Stimulated activated CD8-positive, alpha-beta memory T cell treated with anti-CD3 and anti-CD28 coated beads, Interleukin-4, amount 100 ng/mL, for 24 hours (primary cell): ENCODE measurements around the gene TNNT1.
"Not testable (repeated sequence)": the region's sequence is repeated elsewhere in the genome, so short reads cannot be mapped to it uniquely, and the experiment has no call there.

Experiments
- DNase-seq: peaks from one replicate; pipeline ENCODE4 v3.0.0-alpha.2; 2020; ENCODE audit warnings: low read depth

TNNT1 gene

GRCh38 chr19:55149078-55150003 is at the start of gene TNNT1:
TNNT1 (minus strand) TSS chr19:55149206; CDS start chr19:55147157, 2,049 bp downstream.
- DNase-seq = no peak

GRCh38 chr19:55198651-55199050 is 49.6 kb upstream of the TNNT1 start:
- no peak for DNase-seq

GRCh38 chr19:55197528-55197927 is 48.5 kb upstream of the TNNT1 start:
- DNase-seq = no peak

- no peak for DNase-seq
Measured at GRCh38 chr19:55196803-55197202, 47.8 kb upstream of the TNNT1 start.

- no peak for DNase-seq
Measured at GRCh38 chr19:55193481-55193880, 44.5 kb upstream of the TNNT1 start.

GRCh38 chr19:55189403-55189835 is 40.4 kb upstream of the TNNT1 start:
- no peak for DNase-seq

- no peak for DNase-seq
Measured at GRCh38 chr19:55188625-55189024, 39.6 kb upstream of the TNNT1 start.

GRCh38 chr19:55186080-55186479 is 37.1 kb upstream of the TNNT1 start:
- DNase-seq = no peak

GRCh38 chr19:55181740-55182139 is 32.7 kb upstream of the TNNT1 start:
- DNase-seq = no peak

- peak; percentile 44 for DNase-seq
Measured at GRCh38 chr19:55179606-55180484, 30.8 kb upstream of the TNNT1 start, which contains the start of gene SYT5. SYT5 (minus strand) TSS chr19:55180289; CDS start chr19:55179041, 1,248 bp downstream.

DNA sequence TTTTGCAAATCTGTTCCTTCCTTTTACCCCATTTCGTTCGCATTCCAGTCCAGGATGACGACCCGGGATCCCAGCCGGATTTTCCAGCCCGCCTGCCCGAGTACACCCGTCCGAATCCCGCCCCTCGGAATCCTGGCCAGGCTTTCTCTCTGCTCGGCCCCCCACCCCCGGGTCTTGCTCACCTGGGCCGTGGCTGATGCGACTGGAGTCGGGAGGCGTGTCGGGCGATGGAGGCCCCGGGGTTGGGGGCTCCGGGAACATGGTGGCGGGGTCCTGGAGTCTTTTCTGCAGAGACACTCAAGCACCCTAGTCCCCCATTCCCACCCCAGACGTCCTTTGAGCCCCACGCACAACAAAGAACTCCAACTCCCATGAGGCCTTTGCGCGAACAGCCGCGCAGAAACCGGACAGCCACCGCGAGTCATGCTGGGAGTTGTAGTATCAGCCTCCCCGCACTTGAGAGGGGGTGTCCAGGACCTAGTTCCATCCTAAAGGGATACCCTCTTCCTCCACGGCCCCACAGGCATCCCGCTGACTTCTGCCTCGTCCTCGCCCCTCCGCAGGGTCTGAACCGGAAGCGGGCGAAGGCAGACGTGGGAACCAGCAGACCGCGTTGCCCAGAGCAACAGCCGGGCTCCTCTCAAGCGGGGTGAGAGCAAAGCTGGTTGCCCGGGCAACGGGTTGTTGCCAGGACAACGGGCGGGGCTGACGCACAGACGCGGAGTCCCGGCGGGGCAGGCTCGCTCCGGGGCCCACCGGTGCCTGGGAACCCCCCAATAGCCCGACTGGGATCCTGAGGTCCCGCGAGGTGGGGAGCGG is 30.0 kb upstream of the TNNT1 start:
- DNase-seq = peak; percentile 90

GRCh38 chr19:55176076-55176475 is 27.1 kb upstream of the TNNT1 start:
- no peak for DNase-seq

DNA sequence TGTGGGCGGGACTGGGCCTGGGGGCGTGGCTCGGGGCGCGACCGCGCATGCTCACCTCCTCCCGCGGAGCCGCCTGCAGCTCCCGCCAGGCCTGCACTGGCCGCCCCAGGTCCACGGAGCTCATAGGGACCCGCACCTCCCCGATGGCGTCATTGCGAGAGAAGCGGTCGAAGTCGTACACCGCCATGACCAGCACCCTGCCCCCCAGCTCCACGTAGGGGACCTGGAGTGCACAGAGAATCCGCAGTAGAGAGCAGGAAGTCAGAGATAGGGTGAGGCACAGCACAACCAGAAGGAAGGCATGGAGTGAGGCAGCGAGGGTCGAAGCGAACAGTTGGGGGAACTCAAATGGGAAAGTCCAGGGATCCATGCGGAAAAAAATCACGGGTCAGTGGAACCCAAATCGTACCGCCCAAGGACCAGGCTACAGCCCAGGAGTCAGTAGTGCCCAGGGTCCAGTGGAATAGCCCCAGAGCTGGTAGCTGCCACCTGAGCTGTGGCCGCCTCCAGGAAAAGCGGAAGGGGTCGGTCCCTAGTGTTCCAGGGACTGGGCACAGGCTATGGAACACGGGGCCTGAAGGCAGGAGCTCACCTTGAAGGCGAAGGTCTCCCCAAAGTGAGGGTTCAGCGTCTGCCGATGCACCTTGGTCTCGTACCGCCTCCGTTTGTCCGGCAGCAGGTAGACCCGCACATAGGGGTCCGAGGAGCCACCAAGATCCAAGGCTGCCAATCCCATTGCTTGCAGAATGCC is 26.3 kb upstream of the TNNT1 start:
- DNase-seq = no peak

DNA sequence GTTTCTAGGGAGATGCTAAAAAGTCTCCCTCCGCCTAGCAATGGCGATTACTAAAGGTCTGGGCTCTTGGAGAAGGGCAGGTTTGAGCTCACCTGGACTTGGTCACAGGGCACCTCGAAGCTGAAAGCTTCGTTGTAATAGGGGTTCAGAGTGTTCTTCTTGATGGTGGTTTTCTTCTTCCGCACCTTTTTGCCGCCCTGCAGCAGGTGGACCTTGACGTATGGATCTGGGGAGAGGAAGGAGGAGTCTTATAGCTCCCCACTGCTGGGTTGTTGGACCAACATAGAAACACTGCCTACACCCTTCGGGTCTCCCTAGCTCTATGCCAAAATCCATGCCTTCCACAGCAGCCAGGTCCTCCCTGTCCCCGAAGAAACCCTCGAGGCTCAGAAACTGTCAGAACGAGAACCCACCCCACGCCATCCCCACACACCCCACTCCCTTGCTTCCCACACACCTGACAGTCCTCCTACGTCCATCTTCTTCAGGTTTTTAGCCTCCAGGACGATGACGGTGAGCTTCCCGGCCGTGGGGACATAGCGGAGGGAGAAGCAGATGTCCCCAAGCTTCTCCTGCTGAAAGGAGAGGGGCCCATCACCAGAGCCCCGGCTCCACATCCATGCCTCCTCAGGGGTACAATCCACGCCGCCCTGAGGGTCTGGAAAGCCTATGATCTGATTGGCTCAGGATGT is 25.6 kb upstream of the TNNT1 start:
- no peak for DNase-seq

DNA sequence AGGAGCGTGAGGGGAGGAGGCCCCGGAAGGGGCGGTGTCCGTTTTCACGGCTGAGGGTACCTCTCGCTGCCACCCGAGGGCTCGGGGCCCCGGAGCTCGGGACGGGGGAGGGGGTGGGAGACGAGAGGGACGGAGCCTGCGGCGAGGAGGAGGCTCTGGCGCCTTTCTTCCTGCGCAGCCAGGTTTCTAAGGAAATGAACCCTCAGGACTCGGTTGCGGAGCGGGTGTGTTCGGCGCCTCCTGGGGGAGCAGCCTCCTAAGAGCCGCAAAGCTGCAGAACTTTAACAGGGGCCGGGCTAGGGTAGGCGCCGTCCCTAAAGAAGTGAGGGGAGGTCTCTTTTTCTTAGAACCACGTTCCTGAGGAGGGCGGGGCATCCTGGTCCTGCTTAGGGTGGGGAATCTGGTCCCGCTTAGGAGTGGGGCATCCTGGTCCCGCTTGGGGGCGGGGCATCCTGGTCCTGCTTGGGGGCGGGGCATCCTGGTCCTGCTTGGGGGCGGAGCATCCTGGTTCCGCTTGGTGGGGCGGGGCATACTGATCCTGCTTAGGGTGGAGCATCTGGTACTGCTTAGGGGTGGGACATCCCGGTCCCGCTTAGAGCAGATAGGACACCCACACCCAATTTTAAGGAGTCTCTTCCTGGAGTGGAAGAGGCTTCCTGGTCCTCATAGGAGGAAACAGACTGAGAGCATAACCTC is 24.9 kb upstream of the TNNT1 start:
- peak; percentile 34 for DNase-seq

GRCh38 chr19:55173186-55173713 is 24.2 kb upstream of the TNNT1 start:
- DNase-seq = no peak

DNA sequence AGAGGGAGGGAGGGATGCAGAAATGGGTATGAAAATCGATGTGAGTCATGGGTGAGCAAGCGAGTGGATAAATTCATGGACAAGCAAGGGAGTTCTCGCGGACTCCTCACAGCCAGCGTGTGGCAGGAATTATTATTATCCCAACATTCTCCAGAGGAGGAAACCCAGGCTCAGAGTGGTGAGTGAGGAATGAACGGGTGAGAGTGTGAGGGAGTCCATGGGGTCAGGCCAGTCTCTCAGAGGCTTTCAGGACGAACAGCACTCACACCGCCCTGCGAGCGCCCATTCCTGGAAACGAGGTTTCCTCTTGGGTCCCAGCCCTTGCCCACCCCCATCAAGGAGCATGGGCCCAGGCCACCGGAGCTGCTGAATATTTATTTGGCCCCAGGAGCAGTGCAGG is 23.7 kb upstream of the TNNT1 start:
- DNase-seq = no peak

DNA sequence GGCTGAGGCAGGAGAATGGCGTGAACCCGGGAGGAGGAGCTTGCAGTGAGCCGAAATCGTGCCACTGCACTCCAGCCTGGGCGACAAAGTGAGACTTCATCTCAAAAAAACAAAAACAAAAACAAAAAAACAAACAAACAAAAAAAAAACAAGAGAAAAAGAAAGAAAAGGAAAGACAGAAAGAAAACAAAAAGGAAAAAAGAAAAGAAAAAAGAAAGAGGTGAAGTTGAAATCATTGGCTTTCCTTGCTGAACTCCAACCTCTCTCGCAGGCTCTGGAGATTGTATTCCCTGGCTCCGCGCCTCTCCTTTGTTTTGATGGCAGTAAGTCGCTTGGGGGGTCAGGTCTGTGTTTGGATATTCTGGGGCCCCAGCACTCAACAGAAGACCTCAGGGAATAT is 23.3 kb upstream of the TNNT1 start:
- DNase-seq = not testable (repeated sequence)

DNA sequence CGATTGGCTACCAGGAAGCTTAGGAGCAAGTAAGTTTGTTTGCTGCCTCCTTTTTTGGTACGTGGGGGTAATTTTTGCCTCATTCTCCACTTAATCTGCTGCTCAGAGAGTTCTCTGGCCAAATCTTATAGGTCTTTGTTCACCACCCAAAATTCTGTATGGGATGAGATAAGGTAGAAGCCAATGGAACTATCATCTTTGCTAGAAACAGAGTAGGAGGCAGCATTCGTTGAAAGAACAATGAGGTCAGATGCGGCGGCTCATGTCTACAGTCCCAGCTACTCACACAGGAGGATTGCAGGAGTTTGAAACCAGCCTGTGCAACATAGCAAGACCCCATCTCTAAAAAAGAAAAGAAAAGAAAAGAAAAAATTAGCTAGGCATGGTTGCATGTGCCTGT is 22.4 kb upstream of the TNNT1 start:
- DNase-seq = no peak

DNA sequence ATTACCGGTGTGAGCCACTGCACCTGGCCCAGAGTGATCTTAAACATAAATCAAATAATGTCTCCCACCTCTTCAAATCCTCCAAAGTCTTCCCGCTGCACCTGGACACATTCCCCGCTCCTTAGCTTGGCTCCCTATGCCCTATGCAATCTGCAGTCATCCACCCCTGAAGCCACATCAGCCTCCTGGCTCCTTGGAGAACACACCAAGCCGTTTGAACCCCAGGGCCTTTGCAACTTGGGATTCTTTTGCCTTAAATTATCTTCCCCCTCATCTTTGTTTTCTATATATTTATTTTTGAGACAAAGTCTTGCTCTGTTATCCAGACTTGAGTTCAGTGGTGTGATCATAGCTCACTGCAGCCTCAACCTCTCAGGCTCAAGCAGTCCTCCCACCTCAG is 20.1 kb upstream of the TNNT1 start:
- DNase-seq = no peak
